WTC11 (cell line): ENCODE data around the gene PHC2. TPM values are rescaled to one million over a fixed set of nuclear protein-coding genes. Genes with fewer than 3 reads are reported as not detected.

Experiments
- ATAC-seq: fragments of 200-7000 bp; cut with Tn5 transposase; 2 replicates; pipeline ENCODE4 v1.10.0; 2021; ENCODE audit warnings: mild to moderate bottlenecking, moderate library complexity
- CTCF ChIA-PET: fragments of 300-600 bp; sonication (Branson Sonifier 250); formaldehyde crosslinking; loops from one replicate; lab custom pipeline; 2021; ENCODE audit warnings: antibody characterized with exemption; lab: Charles Lee
- POLR2A ChIA-PET: fragments of 350-600 bp; sonication (Branson Sonifier 250); formaldehyde crosslinking; loops from one replicate; lab custom pipeline; 2021; ENCODE audit warnings: antibody characterized with exemption; lab: Charles Lee
- DNase-seq: peaks from one replicate; pipeline ENCODE4 v3.0.0; 2021; ENCODE audit warnings: low spot score
- H3K27ac Mint-ChIP-seq: 2 replicates; pipeline ENCODE4 v1.8.0; 2021; ENCODE audit warnings: mixed read lengths
- H3K27me3 Mint-ChIP-seq: 2 replicates; pipeline ENCODE4 v1.8.0; 2021; ENCODE audit warnings: low read depth, mild to moderate bottlenecking, moderate library complexity, mixed read lengths
- H3K36me3 Mint-ChIP-seq: 2 replicates; pipeline ENCODE4 v1.8.0; 2021; ENCODE audit warnings: mixed read lengths
- H3K4me1 Mint-ChIP-seq: 2 replicates; pipeline ENCODE4 v1.8.0; 2022; ENCODE audit warnings: mixed read lengths
- H3K4me3 Mint-ChIP-seq: 2 replicates; pipeline ENCODE4 v1.8.0; 2021; ENCODE audit warnings: mild to moderate bottlenecking, moderate library complexity, mixed read lengths
- H3K9me3 Mint-ChIP-seq: 2 replicates; pipeline ENCODE4 v1.8.0; 2021; ENCODE audit warnings: mixed read lengths
- CREM ChIP-seq: sonication (generic); formaldehyde crosslinking; IDR thresholded peaks from 2 replicates; pipeline ENCODE4 v1.8.1; 2022; ENCODE audit warnings: mild to moderate bottlenecking, missing genetic modification reagents, moderate library complexity
- ESRRA ChIP-seq: sonication (generic); formaldehyde crosslinking; IDR thresholded peaks from 2 replicates; pipeline ENCODE4 v1.8.1; 2022; ENCODE audit warnings: mild to moderate bottlenecking, missing genetic modification reagents, borderline replicate concordance
- HMGA2 ChIP-seq: fragments of 250-450 bp; sonication (Bioruptor Pico); IDR thresholded peaks from 2 replicates; pipeline ENCODE4 v1.4.0; 2021; ENCODE audit warnings: mild to moderate bottlenecking, moderate library complexity
- IRF2 ChIP-seq: sonication (generic); formaldehyde crosslinking; IDR thresholded peaks from 2 replicates; pipeline ENCODE4 v1.8.0; 2022; ENCODE audit warnings: low read depth, missing genetic modification reagents, borderline replicate concordance
- JUN ChIP-seq: sonication (generic); formaldehyde crosslinking; IDR thresholded peaks from 2 replicates; pipeline ENCODE4 v1.8.0; 2023; ENCODE audit warnings: mild to moderate bottlenecking, missing genetic modification reagents
- MYBL2 ChIP-seq: sonication (generic); formaldehyde crosslinking; IDR thresholded peaks from 2 replicates; pipeline ENCODE4 v1.8.1; 2023; ENCODE audit warnings: mild to moderate bottlenecking, moderate library complexity, missing genetic modification reagents
- NR2C2 ChIP-seq: sonication (generic); formaldehyde crosslinking; IDR thresholded peaks from 2 replicates; pipeline ENCODE4 v1.8.0; 2022; ENCODE audit warnings: mild to moderate bottlenecking, missing genetic modification reagents
- OVOL2 ChIP-seq: fragments of 250-450 bp; sonication (Bioruptor Pico); IDR thresholded peaks from 2 replicates; pipeline ENCODE4 v1.9.0; 2021; ENCODE audit warnings: mild to moderate bottlenecking, borderline replicate concordance
- RORB ChIP-seq: fragments of 250-450 bp; sonication (Bioruptor Pico); IDR thresholded peaks from 2 replicates; pipeline ENCODE4 v1.9.0; 2021; ENCODE audit warnings: mild to moderate bottlenecking
- SMAD3 ChIP-seq: sonication (generic); formaldehyde crosslinking; IDR thresholded peaks from 2 replicates; pipeline ENCODE4 v1.8.0; 2022; ENCODE audit warnings: missing genetic modification reagents, mild to moderate bottlenecking, borderline replicate concordance
- TCF7 ChIP-seq: sonication (generic); formaldehyde crosslinking; IDR thresholded peaks from 2 replicates; pipeline ENCODE4 v1.8.0; 2022; ENCODE audit warnings: mild to moderate bottlenecking, low read depth, missing genetic modification reagents, moderate library complexity
- TP53 ChIP-seq: sonication (generic); formaldehyde crosslinking; IDR thresholded peaks from 2 replicates; pipeline ENCODE4 v1.8.1; 2023; ENCODE audit warnings: mild to moderate bottlenecking, missing genetic modification reagents
- ZBTB21 ChIP-seq: sonication (generic); formaldehyde crosslinking; IDR thresholded peaks from 2 replicates; pipeline ENCODE4 v1.8.1; 2023; ENCODE audit warnings: mild to moderate bottlenecking, missing genetic modification reagents, borderline replicate concordance
- ZNF219 ChIP-seq: sonication (generic); formaldehyde crosslinking; IDR thresholded peaks from 2 replicates; pipeline ENCODE4 v1.8.0; 2023; ENCODE audit warnings: missing genetic modification reagents, mild to moderate bottlenecking, borderline replicate concordance
- ZNF423 ChIP-seq: fragments of 250-450 bp; sonication (Bioruptor Pico); IDR thresholded peaks from 2 replicates; pipeline ENCODE4 v2.1.2; 2022; ENCODE audit warnings: mild to moderate bottlenecking, moderate library complexity
- ZNF671 ChIP-seq: fragments of 250-450 bp; sonication (Bioruptor Pico); IDR thresholded peaks from 2 replicates; pipeline ENCODE4 v1.8.0; 2021; ENCODE audit warnings: mild to moderate bottlenecking
- total RNA-seq: library from RNA; stranded (reverse); gene quantifications from 3 replicates; pipeline ENCODE4 v1.2.3, GENCODE V29; 2021
- TF ChIP-seq, protein P1 (sequence below): sonication (generic); formaldehyde crosslinking; IDR thresholded peaks from 2 replicates; pipeline ENCODE4 v1.8.1; 2022; ENCODE audit warnings: low read depth, missing genetic modification reagents, borderline replicate concordance
- TF ChIP-seq, protein P2 (sequence below): fragments of 250-450 bp; sonication (Bioruptor Pico); IDR thresholded peaks from 2 replicates; pipeline ENCODE4 v1.9.0; 2021; ENCODE audit warnings: mild to moderate bottlenecking
- TF ChIP-seq, protein P3 (sequence below): sonication (generic); formaldehyde crosslinking; IDR thresholded peaks from 2 replicates; pipeline ENCODE4 v1.8.1; 2022; ENCODE audit warnings: low read depth, mild to moderate bottlenecking, moderate library complexity, missing genetic modification reagents, borderline replicate concordance
- TF ChIP-seq, protein P4 (sequence below): sonication (generic); formaldehyde crosslinking; IDR thresholded peaks from 2 replicates; pipeline ENCODE4 v1.8.0; 2023; ENCODE audit warnings: missing genetic modification reagents, mild to moderate bottlenecking, borderline replicate concordance
- TF ChIP-seq, protein P5 (sequence below): sonication (generic); formaldehyde crosslinking; IDR thresholded peaks from 2 replicates; pipeline ENCODE4 v1.8.1; 2022; ENCODE audit warnings: mild to moderate bottlenecking, moderate library complexity, missing genetic modification reagents
- TF ChIP-seq, protein P6 (sequence below): sonication (generic); formaldehyde crosslinking; IDR thresholded peaks from 2 replicates; pipeline ENCODE4 v1.8.1; 2023; ENCODE audit warnings: mild to moderate bottlenecking, moderate library complexity, missing genetic modification reagents

The PHC2 gene
- total RNA-seq, 1 experiment from 2014 or later = 7.0 TPM

DNA sequence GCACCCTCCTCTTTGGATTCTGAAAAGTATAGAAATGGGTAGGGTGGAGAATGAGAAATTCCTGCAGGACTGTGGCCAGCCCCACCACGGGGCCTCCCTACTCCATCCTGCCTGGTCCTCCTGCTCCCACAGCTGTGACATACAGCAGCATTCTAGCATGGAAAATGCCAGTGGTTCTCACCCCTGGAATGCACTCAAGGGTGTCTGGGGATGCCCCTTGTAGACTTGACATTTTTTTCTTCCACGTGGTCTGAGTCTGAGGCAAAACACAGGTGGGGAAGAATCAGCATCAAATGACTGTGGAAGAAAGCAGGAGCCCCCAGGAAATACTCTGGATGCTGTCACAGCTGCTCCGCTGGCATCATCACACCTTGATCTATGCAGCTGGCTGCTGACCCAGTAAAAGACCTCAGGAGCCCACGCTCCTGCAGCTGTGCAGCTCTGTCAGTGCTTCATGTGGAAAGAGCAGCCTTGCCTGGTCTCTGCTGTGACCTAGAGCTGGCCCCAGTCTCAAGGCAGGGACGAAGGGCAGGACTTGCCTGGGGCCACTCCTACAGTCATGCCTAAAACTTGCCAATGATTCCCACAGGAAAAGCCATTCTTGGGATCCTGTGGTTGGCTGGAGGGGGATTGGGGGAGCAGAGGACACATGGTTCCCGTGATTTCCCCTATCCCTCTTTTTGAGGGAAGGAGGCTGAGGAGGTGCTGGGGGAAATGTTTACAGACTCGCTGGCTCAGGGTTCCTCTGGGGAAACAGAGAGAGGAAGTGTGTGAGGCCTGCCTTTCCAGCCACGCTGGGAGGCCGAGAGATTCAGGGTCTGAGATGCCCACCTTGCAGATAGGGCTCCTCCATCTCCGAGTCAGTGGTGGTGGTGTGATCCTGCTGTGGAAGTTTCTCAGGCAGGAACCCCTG is 99.2 kb downstream of the PHC2 start (continued):
- TF ChIP-seq, protein P1, sequence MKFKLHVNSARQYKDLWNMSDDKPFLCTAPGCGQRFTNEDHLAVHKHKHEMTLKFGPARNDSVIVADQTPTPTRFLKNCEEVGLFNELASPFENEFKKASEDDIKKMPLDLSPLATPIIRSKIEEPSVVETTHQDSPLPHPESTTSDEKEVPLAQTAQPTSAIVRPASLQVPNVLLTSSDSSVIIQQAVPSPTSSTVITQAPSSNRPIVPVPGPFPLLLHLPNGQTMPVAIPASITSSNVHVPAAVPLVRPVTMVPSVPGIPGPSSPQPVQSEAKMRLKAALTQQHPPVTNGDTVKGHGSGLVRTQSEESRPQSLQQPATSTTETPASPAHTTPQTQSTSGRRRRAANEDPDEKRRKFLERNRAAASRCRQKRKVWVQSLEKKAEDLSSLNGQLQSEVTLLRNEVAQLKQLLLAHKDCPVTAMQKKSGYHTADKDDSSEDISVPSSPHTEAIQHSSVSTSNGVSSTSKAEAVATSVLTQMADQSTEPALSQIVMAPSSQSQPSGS (CRISPR knock-in tag) = no peak
- TF ChIP-seq ZNF219 (CRISPR knock-in tag) (no peak), ZNF423 (CRISPR knock-in tag) (no peak), NR2C2 (CRISPR knock-in tag) (no peak), ZNF671 (CRISPR knock-in tag) (no peak), ESRRA (CRISPR knock-in tag) (no peak), JUN (no peak), CREM (CRISPR knock-in tag) (no peak)
- TF ChIP-seq, protein P2, sequence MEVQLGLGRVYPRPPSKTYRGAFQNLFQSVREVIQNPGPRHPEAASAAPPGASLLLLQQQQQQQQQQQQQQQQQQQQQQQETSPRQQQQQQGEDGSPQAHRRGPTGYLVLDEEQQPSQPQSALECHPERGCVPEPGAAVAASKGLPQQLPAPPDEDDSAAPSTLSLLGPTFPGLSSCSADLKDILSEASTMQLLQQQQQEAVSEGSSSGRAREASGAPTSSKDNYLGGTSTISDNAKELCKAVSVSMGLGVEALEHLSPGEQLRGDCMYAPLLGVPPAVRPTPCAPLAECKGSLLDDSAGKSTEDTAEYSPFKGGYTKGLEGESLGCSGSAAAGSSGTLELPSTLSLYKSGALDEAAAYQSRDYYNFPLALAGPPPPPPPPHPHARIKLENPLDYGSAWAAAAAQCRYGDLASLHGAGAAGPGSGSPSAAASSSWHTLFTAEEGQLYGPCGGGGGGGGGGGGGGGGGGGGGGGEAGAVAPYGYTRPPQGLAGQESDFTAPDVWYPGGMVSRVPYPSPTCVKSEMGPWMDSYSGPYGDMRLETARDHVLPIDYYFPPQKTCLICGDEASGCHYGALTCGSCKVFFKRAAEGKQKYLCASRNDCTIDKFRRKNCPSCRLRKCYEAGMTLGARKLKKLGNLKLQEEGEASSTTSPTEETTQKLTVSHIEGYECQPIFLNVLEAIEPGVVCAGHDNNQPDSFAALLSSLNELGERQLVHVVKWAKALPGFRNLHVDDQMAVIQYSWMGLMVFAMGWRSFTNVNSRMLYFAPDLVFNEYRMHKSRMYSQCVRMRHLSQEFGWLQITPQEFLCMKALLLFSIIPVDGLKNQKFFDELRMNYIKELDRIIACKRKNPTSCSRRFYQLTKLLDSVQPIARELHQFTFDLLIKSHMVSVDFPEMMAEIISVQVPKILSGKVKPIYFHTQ (CRISPR knock-in tag) = no peak
- TF ChIP-seq, protein P3, sequence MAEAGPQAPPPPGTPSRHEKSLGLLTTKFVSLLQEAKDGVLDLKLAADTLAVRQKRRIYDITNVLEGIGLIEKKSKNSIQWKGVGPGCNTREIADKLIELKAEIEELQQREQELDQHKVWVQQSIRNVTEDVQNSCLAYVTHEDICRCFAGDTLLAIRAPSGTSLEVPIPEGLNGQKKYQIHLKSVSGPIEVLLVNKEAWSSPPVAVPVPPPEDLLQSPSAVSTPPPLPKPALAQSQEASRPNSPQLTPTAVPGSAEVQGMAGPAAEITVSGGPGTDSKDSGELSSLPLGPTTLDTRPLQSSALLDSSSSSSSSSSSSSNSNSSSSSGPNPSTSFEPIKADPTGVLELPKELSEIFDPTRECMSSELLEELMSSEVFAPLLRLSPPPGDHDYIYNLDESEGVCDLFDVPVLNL (CRISPR knock-in tag) = no peak

DNA sequence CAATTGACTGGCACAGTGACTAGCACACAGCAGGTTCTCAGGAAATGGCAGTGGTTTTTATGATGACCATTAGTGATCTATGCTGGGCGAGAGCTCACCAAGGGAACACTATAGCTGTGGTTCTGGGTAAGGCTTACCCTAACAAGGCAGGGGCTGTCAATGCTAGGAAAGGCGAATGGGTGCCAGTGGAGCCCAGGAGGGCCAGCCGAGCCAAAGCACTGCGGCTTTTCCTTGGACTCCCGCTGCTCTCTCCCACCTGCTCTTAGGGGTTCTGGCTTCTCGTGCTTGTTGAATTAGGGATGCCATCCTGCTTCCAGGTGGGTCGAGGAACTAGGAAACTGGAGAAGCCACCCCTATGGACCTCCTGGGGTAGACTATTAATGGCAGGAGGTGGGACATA is 100.0 kb downstream of the PHC2 start:
- no peak for TF ChIP-seq RORB (CRISPR knock-in tag)
- TF ChIP-seq TCF7 (CRISPR knock-in tag) = no peak
- TF ChIP-seq SMAD3 = no peak
- TF ChIP-seq, protein P4, sequence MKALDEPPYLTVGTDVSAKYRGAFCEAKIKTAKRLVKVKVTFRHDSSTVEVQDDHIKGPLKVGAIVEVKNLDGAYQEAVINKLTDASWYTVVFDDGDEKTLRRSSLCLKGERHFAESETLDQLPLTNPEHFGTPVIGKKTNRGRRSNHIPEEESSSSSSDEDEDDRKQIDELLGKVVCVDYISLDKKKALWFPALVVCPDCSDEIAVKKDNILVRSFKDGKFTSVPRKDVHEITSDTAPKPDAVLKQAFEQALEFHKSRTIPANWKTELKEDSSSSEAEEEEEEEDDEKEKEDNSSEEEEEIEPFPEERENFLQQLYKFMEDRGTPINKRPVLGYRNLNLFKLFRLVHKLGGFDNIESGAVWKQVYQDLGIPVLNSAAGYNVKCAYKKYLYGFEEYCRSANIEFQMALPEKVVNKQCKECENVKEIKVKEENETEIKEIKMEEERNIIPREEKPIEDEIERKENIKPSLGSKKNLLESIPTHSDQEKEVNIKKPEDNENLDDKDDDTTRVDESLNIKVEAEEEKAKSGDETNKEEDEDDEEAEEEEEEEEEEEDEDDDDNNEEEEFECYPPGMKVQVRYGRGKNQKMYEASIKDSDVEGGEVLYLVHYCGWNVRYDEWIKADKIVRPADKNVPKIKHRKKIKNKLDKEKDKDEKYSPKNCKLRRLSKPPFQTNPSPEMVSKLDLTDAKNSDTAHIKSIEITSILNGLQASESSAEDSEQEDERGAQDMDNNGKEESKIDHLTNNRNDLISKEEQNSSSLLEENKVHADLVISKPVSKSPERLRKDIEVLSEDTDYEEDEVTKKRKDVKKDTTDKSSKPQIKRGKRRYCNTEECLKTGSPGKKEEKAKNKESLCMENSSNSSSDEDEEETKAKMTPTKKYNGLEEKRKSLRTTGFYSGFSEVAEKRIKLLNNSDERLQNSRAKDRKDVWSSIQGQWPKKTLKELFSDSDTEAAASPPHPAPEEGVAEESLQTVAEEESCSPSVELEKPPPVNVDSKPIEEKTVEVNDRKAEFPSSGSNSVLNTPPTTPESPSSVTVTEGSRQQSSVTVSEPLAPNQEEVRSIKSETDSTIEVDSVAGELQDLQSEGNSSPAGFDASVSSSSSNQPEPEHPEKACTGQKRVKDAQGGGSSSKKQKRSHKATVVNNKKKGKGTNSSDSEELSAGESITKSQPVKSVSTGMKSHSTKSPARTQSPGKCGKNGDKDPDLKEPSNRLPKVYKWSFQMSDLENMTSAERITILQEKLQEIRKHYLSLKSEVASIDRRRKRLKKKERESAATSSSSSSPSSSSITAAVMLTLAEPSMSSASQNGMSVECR (CRISPR knock-in tag) = no peak
- TF ChIP-seq, protein P5, sequence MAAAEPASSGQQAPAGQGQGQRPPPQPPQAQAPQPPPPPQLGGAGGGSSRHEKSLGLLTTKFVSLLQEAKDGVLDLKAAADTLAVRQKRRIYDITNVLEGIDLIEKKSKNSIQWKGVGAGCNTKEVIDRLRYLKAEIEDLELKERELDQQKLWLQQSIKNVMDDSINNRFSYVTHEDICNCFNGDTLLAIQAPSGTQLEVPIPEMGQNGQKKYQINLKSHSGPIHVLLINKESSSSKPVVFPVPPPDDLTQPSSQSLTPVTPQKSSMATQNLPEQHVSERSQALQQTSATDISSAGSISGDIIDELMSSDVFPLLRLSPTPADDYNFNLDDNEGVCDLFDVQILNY (CRISPR knock-in tag) = no peak
- TF ChIP-seq TP53 (CRISPR knock-in tag) = no peak
- TF ChIP-seq ZBTB21 = no peak
- TF ChIP-seq OVOL2 (CRISPR knock-in tag) = no peak
- TF ChIP-seq MYBL2 (CRISPR knock-in tag) = no peak
- TF ChIP-seq IRF2 (CRISPR knock-in tag) = no peak
- TF ChIP-seq, protein P6, sequence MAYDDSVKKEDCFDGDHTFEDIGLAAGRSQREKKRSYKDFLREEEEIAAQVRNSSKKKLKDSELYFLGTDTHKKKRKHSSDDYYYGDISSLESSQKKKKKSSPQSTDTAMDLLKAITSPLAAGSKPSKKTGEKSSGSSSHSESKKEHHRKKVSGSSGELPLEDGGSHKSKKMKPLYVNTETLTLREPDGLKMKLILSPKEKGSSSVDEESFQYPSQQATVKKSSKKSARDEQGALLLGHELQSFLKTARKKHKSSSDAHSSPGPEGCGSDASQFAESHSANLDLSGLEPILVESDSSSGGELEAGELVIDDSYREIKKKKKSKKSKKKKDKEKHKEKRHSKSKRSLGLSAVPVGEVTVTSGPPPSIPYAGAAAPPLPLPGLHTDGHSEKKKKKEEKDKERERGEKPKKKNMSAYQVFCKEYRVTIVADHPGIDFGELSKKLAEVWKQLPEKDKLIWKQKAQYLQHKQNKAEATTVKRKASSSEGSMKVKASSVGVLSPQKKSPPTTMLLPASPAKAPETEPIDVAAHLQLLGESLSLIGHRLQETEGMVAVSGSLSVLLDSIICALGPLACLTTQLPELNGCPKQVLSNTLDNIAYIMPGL (CRISPR knock-in tag) = no peak
- no peak for TF ChIP-seq HMGA2
- TF ChIP-seq, all 79 proteins: peak for 0
- Mint-ChIP-seq H3K4me3 (no peak overlapping the region), H3K27me3 (peaks cover 4% of the 10 kb centered on the region; the same call in 1 of the 2 replicates), H3K4me1 (no peaks in the 10 kb centered on the region), H3K36me3 (no peaks in the 10 kb centered on the region), H3K27ac (no peak overlapping the region), H3K9me3 (no peaks in the 10 kb centered on the region)
- POLR2A ChIA-PET = no interaction called here
- CTCF ChIA-PET = interaction anchor here (1.9 to 3.8 kb wide), 2 partner anchors 8 to 35 kb away, joined by 9 to 11 read pairs; no protein-coding TSS in a partner anchor
- no peak for ATAC-seq
- DNase-seq = no peak
